ENCODE data around the gene POLR2L.

The POLR2L gene

DNA sequence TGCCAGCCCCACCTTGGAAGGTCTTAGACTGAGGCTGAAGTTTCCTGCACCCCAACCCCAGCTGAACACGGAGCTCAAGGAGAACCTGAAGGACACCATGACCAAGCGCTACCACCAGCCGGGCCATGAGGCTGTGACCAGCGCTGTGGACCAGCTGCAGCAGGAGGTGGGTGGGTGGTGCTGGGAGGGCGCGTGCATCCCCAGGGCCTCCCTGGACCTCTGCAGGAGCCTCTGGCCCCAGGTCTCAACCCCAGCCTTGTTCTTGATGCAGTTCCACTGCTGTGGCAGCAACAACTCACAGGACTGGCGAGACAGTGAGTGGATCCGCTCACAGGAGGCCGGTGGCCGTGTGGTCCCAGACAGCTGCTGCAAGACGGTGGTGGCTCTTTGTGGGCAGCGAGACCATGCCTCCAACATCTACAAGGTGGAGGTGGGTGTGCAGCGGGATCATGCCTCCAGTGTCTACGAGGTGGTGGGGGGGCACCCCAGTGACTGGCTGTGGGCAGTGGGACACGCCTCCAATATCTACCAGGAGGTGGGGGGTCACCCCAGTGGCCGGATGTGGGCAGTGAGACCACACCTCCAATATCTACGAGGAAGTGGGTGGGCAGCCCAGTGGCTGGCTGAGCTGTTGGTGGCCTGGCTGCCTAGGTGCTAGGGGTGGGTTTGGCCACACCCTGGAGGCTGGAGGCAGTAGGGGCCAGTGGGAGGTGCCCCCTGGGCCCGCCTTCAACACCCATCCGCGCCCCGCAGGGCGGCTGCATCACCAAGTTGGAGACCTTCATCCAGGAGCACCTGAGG is 4.9 kb downstream of the POLR2L start:
- DNase-seq = peak; percentile 32

DNA sequence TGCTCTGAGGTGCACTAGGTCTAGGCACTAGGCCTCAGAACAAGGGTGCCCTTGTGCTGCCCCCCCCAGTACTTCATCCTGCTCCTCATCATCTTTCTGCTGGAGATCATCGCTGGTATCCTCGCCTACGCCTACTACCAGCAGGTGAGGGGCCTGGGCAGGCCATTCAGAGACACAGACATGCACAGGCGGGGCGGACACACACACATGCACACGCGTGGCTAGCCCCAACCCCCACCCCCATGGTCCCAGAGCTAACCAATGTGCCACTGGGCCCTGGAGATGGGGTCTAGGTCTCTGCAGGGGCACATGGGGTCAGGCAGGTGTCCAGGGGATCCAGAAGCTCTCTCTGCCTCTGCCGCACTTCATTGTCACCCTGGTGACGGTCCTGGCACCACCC is 5.6 kb downstream of the POLR2L start:
- no peak for DNase-seq

DNA sequence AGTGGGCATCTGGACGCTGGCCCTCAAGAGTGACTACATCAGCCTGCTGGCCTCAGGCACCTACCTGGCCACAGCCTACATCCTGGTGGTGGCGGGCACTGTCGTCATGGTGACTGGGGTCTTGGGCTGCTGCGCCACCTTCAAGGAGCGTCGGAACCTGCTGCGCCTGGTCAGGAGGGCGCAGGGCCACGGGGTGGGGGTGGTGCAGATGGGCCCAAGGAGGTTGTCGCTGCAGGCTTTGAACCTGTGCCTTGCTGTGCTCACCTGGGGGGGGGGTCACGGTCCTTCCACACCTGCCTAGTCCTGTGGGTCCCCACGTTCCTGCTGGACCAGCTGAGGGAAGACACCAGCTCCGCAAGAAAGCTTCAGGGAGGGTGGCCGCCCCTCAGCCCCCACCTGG is 6.1 kb downstream of the POLR2L start:
- DNase-seq = no peak

DNA sequence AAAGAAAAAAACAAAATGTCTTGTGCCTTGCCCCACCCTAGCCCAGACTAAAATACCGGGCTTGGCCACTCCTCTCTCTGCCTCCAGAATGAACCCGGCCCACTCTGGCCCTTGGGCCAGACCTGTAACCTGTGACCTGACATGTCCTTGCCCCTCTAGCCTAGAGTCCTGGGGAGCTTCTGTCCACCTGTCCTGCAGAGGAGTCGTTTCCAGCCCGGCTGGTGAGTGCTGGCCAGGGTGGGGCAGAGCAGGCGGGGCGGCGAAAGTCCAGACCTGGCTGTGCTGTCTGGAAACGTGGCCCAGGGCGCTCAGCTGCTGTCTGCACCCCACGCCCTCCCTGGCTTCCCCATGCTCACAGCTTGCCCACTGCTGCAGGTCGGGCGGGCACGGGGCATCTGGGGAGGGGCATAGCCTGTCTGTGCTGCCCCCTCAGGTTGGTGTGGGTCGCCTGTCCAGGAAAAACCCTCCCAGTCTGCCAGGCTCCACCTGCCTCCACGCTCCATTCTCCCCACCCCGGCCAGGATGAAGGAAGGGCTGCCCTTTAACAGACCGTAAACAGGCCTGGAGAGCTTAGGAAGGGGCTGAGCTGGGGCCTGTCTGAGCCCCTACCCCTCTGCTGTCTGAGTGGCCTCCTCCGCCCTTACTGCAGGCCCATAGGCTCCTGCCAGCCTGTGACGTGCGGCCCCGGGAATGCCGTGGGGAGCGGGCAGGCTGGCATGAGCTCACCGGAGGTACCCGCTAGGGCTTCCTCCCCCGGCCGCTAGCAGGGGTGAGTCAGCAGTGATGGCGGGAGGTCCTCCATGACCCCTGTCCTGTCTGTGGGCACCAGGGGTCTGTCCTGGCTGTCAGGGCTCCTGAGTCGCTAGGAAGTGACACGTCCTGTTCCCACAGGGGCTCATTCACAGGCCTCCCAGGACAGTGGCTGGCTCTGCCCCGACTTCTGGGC is 7.7 kb downstream of the POLR2L start:
- peak; percentile 99 for DNase-seq

DNA sequence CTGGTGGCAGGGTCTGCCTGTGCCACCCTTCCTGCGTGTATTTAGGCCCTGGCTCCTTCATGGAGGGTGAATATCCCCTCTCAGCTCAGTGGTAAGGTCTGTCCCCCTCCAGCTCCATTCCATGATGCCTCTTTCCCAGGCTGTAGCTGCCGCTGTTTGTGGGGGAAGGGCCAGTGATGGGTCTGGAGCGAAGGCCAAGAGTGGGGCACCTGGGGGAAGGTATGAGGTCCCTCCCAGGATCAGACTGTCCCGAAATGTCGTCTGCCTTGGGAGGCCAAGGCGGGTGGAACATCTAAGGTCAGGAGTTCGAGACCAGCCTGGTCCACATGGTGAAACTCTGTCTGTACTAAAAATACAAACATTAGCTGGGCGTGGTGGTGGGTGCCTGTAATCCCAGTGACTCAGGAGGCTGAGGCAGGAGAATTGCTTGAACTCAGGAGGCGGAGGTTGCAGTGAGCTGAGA is 8.4 kb downstream of the POLR2L start:
- no peak for DNase-seq

DNA sequence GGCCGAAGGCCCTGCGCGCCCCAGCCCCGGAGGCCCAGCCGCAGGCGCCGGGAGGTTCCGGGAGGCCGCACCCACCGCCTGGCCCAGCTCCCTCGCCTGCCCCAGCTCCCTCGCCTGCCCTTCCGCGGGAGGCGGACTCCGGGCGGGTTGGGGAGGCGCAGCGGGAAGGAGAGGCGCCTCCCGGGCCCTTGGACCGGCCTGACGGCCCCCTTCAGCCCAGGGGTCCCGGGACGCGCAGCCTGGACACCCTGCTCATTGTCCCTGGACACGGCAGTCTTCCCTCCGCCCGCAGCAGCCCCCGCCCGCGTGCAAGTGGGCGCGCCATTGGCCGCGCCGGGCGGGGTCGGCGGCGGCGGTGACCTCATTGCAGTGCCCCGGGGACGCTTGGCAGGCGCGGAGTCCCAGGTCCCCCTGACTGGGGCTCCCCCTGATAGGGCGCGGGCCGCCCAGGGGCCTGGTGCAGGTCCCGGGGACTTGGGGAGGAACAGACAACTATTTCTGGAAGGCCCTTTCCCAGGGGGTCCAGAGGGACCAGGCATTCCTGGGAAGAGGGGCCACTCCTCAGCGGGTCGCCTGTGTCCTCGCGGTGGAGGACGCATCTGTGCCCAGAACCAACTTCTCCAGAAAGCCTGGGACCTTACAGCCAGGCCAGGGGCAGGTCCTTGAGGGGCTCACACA is 9.1 kb downstream of the POLR2L start:
- DNase-seq = peak; percentile 46

DNA sequence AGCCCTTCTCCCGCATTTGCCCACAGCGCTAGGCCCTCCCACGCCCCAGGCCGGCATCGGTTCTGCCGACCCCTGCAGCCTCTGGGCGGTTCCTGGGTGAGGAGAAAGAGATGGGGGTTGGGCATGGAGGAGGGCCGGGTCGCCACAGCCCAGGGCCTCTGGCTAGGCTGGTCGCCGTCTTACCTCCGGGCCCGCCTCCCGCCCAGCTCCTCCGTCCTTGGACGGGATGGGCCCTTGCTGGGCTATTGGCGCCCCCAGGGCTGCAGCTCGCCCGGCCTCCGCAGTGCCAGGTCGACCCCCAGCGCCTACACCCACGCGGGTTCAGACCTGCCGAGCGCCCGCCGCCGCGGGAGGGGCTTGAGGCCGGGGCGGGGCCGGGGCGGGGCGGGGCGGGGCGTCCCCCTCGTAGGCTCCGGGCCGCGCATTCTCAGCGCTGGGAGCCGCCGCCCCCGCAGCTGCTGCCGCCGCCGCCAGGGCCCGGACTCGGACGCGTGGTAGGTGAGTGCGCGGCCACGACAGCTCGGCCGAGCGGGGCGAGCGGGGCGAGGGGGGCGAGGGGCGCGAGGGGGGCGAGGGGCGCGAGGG is 9.7 kb downstream of the POLR2L start, which contains the start of gene CD151:
TSS of gene CD151 (plus strand) at position 424 of the 585 bp plus-strand sequence. CDS start 3,118 bp downstream, outside the sequence.
- DNase-seq = peak; percentile 61

DNA sequence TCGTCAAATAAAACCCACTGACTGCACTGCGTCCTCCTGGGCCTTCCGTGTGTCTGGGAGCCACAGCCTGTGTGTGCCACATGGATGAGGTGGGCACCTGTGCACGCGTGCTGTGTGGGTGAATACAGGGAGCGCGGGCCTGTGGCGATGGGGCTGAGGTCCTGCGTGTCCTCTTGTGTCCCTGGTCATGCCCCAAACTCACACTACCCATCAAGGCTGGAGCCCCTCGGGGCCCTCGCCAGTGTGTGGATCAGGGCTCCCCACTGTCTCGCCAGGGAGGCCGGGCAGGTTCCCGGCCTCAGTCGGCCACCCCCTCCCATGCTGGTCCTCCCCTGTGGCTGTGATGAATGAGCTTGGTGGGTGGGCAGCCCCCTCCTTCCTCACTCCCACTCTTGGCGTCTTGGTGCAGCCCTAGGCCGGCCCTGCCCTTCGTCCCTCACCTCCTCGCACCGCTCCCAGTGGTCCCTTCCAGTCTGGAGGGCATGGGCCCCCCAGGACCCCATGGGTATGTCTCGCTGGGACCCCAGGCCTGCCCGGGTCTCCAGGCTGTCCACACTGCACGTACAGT is 10.3 kb downstream of the POLR2L start:
- DNase-seq = no peak

DNA sequence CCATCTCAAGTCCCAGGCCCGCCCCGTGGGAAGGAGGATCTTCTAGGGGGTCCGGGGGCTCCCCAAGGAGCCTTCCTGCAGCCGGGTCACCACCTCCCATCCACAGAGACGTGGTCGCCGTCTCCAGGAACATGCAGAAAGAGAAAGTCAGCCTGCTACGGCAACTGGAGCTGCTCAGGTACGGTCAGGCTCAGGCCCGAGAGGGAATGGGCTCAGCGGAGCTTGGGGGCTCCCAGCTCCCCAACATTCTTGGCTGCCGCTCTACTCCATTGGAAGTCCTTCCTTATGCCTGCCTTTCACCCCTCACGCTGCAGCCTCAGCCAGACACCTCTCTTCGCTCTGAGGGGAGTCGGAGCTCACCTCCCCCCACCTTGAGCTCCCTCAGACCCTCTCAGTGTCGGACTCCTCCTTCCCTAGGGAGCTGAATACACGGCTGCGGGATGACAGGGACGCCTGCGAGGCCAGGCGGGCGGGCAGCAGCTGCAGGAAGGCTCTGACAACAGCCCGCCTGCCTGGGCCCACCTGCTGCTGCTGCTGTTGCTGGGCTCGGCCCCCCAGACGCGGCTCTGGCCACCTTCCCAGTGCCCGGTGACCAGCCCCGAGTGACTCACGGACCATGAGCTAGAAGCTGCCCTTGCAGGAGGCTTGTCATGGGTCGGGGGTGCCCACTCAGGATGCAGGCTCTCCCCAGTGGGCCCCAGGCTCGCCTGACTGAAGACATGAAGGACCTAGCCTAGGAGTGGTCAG is 11.0 kb downstream of the POLR2L start:
- no peak for DNase-seq

DNA sequence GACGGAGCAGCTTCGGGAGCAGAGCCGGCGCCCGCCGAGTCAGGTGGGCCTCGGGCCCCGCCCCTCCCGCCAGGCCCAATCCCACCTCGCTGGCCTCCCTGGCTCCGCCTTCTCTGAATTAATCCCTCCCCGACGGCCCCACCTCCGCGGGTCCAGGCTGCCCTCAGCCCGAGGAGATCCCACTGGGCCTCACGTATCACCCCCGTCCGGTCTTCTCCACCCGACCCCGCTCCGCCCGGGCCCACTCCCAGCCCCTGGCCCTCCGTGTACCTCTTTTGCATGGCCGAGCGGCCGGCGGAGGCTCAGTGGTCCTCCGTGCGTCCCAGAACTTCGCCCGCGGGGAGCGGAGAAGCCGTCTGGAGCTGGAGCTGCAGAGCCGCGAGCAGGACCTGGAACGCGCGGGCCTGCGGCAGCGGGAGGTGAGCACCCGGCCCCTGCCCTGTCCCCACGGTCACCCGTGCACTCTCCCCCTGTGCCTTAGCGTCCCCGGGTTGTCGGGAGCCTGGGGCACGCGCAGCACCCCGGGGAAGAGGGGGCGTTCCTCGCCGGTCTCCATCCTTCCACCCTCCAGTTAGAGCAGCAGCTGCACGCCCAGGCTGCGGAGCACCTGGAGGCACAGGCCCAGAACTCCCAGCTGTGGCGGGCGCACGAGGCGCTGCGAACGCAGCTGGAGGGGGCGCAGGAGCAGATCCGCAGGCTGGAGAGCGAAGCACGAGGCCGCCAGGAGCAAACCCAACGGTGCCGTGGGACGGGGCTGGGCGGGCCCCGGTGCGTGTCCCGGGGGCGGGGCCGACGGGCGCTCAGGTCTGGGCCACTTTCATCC is 11.8 kb downstream of the POLR2L start:
- no peak for DNase-seq

DNA sequence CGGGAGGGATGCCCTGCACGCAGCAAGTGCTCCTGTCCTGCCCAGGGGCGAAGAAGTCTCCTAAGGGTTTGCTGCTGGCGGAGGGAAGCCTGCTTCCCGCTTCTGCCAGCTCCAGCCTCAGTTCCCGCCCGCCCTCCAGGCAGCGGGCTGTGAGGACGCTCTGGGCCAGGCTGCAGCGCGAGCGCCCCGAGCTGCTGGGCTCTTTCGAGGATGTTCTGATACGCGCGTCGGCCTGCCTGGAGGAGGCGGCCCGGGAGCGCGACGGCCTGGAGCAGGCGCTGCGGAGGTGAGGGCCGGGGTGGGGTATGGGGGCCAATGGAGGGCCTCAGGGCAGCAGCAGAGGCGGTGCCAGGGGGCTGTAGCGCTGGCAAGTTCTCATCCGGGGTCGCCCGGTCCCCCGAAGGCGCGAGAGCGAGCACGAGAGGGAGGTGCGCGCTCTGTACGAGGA is 12.5 kb downstream of the POLR2L start:
- no peak for DNase-seq

DNA sequence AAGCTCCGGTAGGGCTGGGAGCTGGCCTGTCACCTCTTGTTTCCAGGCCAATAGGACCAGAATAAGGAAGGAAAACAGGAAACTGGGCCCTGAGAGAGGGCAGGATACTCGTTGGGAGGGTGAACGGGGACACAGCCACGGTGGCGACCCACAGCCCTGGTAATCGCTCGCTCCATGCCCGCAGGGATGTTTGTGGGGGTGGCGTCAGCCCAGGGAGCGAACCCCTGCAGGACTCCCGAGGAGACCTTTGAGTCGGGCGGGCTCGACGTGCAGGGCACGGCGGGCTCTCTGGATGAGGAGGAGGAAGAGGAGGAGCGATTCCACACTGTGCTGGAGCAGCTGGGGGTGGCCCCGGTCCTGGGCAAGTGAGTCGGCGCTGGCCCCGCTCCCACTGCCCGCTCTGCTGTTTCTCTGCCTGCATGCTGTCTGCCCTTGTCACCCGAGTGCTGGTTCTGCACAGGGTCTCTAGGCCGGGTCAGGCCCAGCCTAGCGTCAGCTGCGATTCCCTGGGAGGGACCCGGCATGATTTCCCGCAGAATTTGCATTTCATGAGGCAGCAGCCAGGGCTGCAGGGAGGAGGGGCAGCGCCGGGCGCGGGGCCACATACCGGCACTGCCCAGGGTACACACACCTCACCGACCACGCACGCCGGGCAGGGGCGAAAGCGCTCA is 13.0 kb downstream of the POLR2L start:
- DNase-seq = no peak

DNA sequence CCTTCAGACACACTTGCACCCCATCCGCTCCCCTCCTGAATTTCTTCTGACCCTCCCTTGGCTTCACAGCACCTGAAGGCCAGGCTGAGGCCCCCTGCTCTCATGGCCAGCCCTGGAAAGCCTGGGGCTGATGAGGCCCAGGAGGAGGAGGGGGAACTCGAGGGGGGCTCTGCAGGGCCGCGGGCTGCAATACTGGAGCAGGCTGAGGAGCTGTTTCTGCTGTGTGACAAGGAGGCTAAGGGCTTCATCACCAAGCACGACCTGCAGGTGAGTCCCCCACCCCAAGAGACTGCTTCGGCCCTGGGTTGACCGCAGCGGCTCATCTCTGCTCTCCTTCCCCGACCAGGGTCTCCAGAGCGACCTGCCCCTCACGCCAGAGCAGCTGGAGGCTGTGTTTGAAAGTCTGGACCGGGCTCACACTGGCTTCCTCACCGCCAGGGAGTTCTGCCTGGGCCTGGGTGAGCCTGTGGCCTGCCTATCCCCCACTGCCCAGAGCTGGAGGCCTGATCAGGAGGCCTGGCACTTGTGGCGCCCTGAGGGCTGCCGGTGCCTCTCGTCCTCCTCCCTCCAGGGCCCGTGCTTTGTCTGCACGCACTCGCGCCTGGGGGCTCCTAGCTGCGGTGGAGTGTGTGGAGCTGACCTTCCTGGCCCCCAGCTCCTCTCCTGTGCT is 13.7 kb downstream of the POLR2L start:
- no peak for DNase-seq

DNA sequence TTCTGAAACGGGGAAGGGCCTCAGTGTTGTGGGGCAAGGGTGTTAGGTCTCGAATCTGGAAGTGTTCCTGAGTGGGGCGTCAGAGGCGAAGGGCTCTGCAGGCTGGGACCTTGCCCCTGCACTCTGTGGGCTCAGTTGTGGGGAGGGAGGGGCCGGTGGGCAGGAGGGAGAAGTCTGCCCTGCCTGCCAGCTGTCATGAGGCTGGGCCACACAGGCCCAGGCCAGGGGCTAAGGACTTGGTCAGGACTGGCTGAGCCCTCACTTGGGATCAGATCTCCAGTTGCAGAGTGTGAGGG is 14.5 kb downstream of the POLR2L start, which contains the start of gene CRACR2B:
TSS of gene CRACR2B (plus strand) at position 23 of the 296 bp plus-strand sequence. CDS start 689 bp downstream, outside the sequence.
- no peak for DNase-seq

DNA sequence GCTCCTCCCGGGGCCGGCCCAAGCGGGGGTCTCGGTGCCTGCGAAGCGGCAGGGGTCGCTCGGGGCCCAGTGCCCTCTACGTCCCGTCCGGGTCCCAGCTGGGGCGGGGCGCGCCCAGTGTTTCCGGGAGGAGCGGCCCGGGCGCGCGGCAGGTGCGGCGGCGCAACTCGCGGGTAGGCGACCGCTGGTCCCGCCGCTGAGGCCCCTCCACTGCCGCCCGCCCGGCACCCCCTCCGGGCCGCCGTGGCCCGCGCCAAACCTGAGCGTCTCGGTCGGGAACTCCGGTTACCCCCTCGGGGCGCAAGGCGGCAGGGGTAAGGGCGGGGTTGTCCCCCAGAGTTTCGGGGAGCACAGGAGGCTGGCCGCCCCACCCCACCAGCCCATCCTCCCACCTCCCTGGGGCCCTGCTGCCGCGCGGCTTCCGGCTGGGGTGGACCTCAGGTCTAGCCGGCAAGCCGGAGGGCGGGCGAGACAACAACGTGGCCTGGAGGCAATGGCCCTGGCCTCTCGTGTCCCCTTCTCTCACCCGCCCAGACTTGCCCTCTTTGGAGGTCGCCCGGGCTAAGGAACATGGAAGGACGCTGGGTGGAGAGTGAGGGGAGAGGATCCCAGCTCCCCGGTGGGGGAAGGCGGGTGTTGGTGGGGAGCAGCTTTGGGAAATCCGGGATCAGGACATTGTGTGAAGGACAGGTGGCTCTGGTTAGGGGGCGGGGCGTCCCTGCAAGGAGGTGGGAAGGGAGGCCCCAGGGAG is 15.0 kb downstream of the POLR2L start:
- DNase-seq = no peak

DNA sequence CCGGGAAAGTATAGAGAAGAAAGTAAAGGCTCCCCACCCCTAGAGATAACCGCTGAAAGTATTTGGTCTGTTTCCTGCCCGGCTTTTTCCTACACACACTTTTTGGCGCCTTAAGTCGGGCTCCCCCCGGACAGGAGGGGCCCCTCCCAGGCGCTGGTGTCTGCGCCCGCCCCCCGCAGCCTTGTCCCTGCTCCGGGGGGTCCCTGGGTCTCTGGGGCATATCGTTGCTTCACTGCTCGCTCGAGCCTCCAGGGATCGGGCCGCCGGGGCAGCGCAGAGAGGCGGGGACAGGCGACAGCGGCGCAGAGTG is 15.5 kb downstream of the POLR2L start:
- no peak for DNase-seq

DNA sequence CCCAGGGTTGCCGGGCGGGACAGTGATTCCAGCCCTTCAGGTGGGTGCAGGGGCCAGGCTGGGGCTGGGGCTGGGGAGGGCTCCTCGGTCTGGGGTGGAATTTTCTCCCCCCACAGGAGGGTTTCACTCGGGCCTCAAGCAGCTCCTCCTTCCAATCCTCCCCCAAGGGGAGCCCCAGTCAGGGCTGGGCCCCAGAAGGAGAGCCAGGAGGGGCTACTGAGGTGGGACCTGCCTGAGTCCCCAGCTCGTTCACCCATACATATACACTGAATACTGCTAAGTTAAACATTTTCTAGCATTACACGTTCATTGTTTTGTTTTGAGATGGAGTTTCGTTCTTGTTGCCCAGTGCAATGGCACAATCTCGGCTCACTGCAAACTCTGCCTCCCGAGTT is 16.1 kb downstream of the POLR2L start:
- DNase-seq = no peak

DNA sequence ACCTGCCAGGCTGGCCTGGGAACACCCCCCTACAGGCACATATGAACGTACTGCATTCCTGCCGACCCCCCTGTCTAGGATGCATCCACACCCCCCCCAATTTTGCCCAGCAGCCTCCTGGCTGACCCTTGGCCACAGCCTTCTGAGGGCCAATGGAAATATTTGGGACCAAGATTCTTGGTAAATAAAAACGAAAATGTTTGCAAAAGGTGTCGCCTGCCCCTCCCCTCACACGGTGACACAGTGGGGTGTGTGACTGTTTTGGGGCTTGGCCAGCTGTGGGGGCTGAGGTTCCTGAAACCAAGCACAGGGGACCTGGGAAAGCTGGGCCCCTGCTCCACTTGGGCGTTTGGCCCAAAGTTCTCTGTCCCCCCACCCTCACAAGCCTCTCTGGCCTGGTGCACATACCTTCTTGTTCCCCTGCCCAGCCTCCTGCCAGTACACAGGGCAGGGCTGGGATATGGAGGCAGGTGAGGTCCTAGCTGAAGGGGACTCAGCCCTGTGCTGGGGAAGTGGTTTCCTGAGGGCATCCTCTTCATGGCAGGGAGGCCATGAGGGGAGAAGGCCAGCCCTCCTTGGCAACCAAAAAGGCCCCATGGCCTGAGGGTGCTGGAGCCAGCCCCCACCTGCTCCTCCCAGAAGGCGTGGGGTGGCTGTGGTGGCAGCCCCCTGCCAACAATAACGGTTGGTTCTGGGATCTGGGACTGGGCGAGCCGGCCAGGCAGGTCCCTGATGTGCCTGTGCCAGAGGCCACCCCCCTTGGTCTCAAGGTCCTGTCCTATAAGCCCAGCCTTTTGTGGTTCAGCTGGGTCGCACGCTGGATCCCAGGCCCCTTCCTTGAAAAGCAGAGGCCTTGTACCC is 16.7 kb downstream of the POLR2L start:
- no peak for DNase-seq

All from NCI-H226 (cell line).